ENCODE data around the gene VCY. TPM values are rescaled to one million over a fixed set of nuclear protein-coding genes. Genes with fewer than 3 reads are reported as not detected.

The VCY gene
- polyA plus RNA-seq, 3 donors: not detected

Other genes starting within 250 kb of the VCY start
- not detected for gene VCY1B, start 69.8 kb upstream of the VCY start, polyA plus RNA-seq